ENCODE data around the gene PRKAB1.

Gene PRKAB1

GRCh38 chr12:119712721-119713120, 44.8 kb downstream of the PRKAB1 start:
- DNase-seq (ENCODE audit: low read depth), result no peak

- DNase-seq (ENCODE audit: low read depth), result no peak
These were observed 45.7 kb downstream of the PRKAB1 start for GRCh38 chr12:119713551-119714031.

GRCh38 chr12:119714614-119715267, 46.8 kb downstream of the PRKAB1 start:
- DNase-seq (ENCODE audit: low read depth), result no peak

GRCh38 chr12:119715268-119715620, 47.3 kb downstream of the PRKAB1 start:
- DNase-seq (ENCODE audit: low read depth), result no peak

- DNase-seq (ENCODE audit: low read depth), result no peak
These were observed 50.2 kb downstream of the PRKAB1 start for GRCh38 chr12:119718141-119718540.

GRCh38 chr12:119720349-119720748, 52.4 kb downstream of the PRKAB1 start:
- no peak for DNase-seq (ENCODE audit: low read depth)

- DNase-seq (ENCODE audit: low read depth), result no peak
These were observed 53.4 kb downstream of the PRKAB1 start for GRCh38 chr12:119721306-119721705.

GRCh38 chr12:119725523-119725922, 57.6 kb downstream of the PRKAB1 start:
- no peak for DNase-seq (ENCODE audit: low read depth)

GRCh38 chr12:119727600-119728443, 59.9 kb downstream of the PRKAB1 start:
- no peak for DNase-seq (ENCODE audit: low read depth)

GRCh38 chr12:119728444-119728745, 60.5 kb downstream of the PRKAB1 start:
- no peak for DNase-seq (ENCODE audit: low read depth)

- DNase-seq (ENCODE audit: low read depth), result no peak
These were observed 61.9 kb downstream of the PRKAB1 start for GRCh38 chr12:119729871-119730270.

- no peak for DNase-seq (ENCODE audit: low read depth)
These were observed 62.4 kb downstream of the PRKAB1 start for GRCh38 chr12:119730381-119730780.

All from activated T-cell treated with anti-CD3 and anti-CD28 coated beads for 48 hours (primary cell).